ENCODE data around the gene WFIKKN1. TPM values are rescaled to one million over a fixed set of nuclear protein-coding genes. Genes with fewer than 3 reads are reported as not detected.

Gene WFIKKN1
- total RNA-seq, 5 donors from 2014 or later (not counting 1 experiment from before 2014, with no cell fraction given) = 0.15 to 1.5 (median 1.0) TPM

DNA sequence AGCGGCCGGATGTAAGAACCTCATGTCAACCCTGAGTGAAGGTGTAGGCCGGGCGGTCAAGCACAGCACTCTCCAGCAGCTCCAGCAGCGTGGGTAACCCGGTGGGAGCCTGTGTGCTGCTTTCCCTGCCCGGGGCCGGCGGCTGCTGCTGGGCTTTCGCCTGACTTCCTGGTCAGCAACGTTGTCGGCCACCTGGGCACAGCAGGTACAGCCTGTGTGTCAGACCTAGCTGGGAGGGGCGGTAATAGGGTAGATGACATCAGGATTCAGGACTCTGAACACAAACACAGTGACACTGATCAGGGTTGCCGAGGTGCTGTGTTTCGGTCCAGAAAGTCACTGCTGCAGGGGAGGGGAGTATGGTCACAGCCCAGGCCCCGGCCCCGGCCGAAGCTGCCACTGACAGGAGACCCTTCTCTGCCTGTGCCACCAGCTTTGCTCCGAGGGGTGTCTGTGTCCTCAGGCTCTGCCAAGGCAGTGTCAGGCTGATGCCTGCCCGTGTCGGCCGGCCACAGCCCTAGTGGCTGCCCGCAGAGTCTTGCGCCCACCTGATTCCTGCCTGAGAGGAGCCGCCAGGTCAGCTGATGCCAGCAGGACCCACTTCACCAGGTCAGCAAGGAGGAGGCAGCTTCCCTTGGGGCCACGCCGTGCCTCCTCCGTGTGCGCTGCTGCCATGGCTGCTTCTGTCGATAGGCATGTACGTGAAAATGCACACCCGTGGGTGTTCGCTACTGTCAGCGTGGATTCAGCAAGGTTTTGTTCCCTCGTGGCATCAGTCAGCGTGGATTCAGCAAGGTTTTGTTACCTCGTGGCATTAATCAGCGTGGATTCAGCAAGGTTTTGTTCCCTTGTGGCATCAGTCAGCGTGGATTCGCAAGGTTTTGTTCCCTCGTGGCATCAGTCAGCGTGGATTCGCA is 31.7 kb upstream of the WFIKKN1 start:
- H3K4me3 Mint-ChIP-seq = no peak overlapping the region
- peaks cover 20 to 21% (median 21%) of the 10 kb centered on the region in 3 donors for H3K4me1 Mint-ChIP-seq
- H3K9me3 Mint-ChIP-seq = no peaks in the 10 kb centered on the region
- no peak overlapping the region for H3K4me3 ChIP-seq (ENCODE audit: control insufficient read depth in 1 of 2, extremely low read depth in 1 of 2, low read length in 1 of 2)
- no peak overlapping the region for H3K27ac ChIP-seq (ENCODE audit: low read length)
- ATAC-seq (replicated peaks in 1 of 4) (no peak), DNase-seq (no peak)
- H3K36me3 Mint-ChIP-seq = peaks cover 10% of the 10 kb centered on the region
- H3K4me1 ChIP-seq (ENCODE audit: control insufficient read depth in 1 of 2, extremely low read depth in 1 of 2, insufficient read depth in 2 of 2, low read length in 2 of 2) = peaks cover 0 to 6% of the 10 kb centered on the region in 2 experiments
- H3K27me3 ChIP-seq (replicated peaks in 1 of 2; ENCODE audit: control insufficient read depth in 2 of 2, extremely low read depth in 1 of 2, insufficient read depth in 2 of 2, low read length in 1 of 2) = no peaks in the 10 kb centered on the region
- no peaks in the 10 kb centered on the region for H3K9me3 ChIP-seq
- no peak overlapping the region for H3K27ac Mint-ChIP-seq
- POLR2A ChIA-PET = interaction anchor here in 1 of 2 donors (0.6 to 0.7 kb wide), 2 partner anchors 14 to 30 kb away, joined by 3 read pairs; no protein-coding TSS in a partner anchor
- no peaks in the 10 kb centered on the region for H3K27me3 Mint-ChIP-seq
- H3K36me3 ChIP-seq (ENCODE audit: control insufficient read depth in 2 of 2, extremely low read depth in 1 of 2, insufficient read depth in 1 of 2, low read length in 1 of 2) = peaks cover 4 to 6% of the 10 kb centered on the region in 2 donors
- CTCF ChIA-PET = no interaction called here
- WGBS (ENCODE audit: insufficient coverage) = 98% methylated on average over 36 of the region's 43 CpGs

DNA sequence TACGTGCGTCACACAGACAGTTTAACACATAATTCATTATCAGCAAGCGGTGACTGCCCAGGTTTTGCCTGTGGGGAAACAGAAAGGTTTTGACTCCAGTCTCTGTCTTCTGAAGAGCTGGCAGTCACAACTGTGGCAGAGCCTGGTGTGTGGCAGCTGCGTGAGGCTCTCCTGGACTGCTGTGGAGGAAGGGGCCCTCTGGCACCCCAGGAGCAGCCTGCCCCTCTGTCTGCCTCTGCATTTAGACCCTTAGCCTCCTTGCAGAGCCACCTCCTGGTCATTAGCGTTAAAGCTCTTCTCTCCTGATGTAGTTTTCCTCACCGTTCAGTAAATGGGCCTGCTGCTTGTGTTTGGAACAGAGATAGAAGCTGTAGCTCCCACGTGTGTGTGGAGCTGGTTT is 30.0 kb upstream of the WFIKKN1 start:
- no peak for DNase-seq
- peaks cover 12 to 27% (median 16%) of the 10 kb centered on the region in 3 donors for H3K4me1 Mint-ChIP-seq
- CTCF ChIA-PET = no interaction called here

DNA sequence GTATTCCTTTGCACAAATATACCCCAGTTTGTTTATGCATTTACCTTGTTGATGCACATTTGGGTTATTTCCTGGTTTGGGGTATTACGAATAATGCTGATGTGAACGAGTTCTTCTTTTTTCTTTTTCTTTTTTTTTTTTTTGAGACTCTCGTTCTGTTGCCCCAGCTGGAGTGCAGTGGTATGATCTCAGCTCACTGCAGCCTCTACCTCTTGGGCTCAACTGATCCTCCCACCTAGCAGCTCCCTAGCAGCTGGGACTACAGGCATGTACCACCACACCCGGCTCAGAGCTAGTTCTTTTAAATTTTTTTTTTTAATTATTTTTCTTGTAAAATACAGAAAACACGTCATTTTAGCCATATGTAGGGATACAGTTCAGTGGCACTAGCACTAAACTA is 26.9 kb upstream of the WFIKKN1 start:
- H3K4me1 Mint-ChIP-seq = peaks cover 9 to 23% (median 14%) of the 10 kb centered on the region in 3 donors
- Histone ChIP-seq H3K36me3 (ENCODE audit: control insufficient read depth in 2 of 2, extremely low read depth in 1 of 2, insufficient read depth in 1 of 2, low read length in 1 of 2) (peaks cover 0 to 1% of the 10 kb centered on the region in 2 donors), H3K27me3 (replicated peaks in 1 of 2; ENCODE audit: control insufficient read depth in 2 of 2, extremely low read depth in 1 of 2, insufficient read depth in 2 of 2, low read length in 1 of 2) (no peaks in the 10 kb centered on the region), H3K27ac (ENCODE audit: low read length) (no peak overlapping the region), H3K4me3 (ENCODE audit: control insufficient read depth in 1 of 2, extremely low read depth in 1 of 2, low read length in 1 of 2) (no peak overlapping the region), H3K9me3 (no peaks in the 10 kb centered on the region), H3K4me1 (ENCODE audit: control insufficient read depth in 1 of 2, extremely low read depth in 1 of 2, insufficient read depth in 2 of 2, low read length in 2 of 2) (peaks cover 0 to 3% of the 10 kb centered on the region in 2 experiments)
- H3K9me3 Mint-ChIP-seq = no peaks in the 10 kb centered on the region
- no peak overlapping the region for H3K27ac Mint-ChIP-seq
- H3K4me3 Mint-ChIP-seq = no peak overlapping the region
- ChIA-PET POLR2A (no interaction called here), CTCF (no interaction called here)
- DNase-seq (no peak), ATAC-seq (replicated peaks in 1 of 4) (no peak)
- H3K36me3 Mint-ChIP-seq = peaks cover 10% of the 10 kb centered on the region
- no peaks in the 10 kb centered on the region for H3K27me3 Mint-ChIP-seq
- WGBS (ENCODE audit: insufficient coverage) = 46% methylated on average over 3 of the region's 5 CpGs

More for the DNA sequence above, 30.0 kb upstream of the WFIKKN1 start:
- Mint-ChIP-seq H3K27me3 (no peaks in the 10 kb centered on the region), H3K27ac (no peak overlapping the region), H3K4me3 (no peak overlapping the region), H3K9me3 (no peaks in the 10 kb centered on the region), H3K36me3 (peaks cover 17% of the 10 kb centered on the region)
- POLR2A ChIA-PET = no interaction called here
- Histone ChIP-seq H3K36me3 (ENCODE audit: control insufficient read depth in 2 of 2, extremely low read depth in 1 of 2, insufficient read depth in 1 of 2, low read length in 1 of 2) (peaks cover 4 to 6% of the 10 kb centered on the region in 2 donors), H3K27ac (ENCODE audit: low read length) (no peak overlapping the region), H3K4me3 (ENCODE audit: control insufficient read depth in 1 of 2, extremely low read depth in 1 of 2, low read length in 1 of 2) (no peak overlapping the region), H3K27me3 (replicated peaks in 1 of 2; ENCODE audit: control insufficient read depth in 2 of 2, extremely low read depth in 1 of 2, insufficient read depth in 2 of 2, low read length in 1 of 2) (no peaks in the 10 kb centered on the region), H3K4me1 (ENCODE audit: control insufficient read depth in 1 of 2, extremely low read depth in 1 of 2, insufficient read depth in 2 of 2, low read length in 2 of 2) (peaks cover 0 to 3% of the 10 kb centered on the region in 2 experiments), H3K9me3 (no peaks in the 10 kb centered on the region)
- ATAC-seq (replicated peaks in 1 of 4) = no peak
- WGBS (ENCODE audit: insufficient coverage) = 92% methylated on average over 4 of the region's 7 CpGs

DNA sequence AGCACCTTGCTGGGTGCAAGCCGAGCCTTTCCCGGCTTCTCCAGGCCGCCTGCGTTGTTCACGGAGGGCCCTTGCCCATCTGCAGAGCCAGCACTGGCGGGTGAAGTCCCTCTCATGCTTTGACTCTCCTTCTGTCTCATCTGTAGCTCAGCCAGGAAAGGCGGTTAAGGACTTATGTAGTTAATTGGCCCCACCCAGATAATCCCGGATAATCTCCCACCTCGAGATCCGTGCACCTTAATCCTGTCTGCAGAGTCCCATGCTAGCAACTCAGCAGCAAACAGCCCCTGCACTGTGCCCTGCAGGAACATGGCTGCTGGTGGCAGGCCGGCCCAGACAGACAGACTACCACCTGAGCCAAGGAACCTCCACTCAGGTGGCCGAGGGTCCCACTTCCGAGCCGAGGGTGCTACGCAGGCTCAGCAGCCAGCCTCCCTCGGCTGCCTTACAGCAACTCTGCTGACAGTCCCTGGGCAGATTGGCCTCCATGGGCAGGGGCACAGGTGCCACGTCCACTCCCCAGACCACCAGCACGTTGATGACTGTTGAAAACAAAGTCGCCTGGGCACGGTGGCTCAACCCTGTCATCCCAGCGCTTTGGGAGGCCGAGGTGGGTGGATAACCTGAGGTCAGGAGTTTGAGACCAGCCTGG is 24.0 kb upstream of the WFIKKN1 start:
- Histone ChIP-seq H3K27ac (ENCODE audit: low read length) (no peak overlapping the region), H3K4me1 (ENCODE audit: control insufficient read depth in 1 of 2, extremely low read depth in 1 of 2, insufficient read depth in 2 of 2, low read length in 2 of 2) (peaks cover 0 to 8% of the 10 kb centered on the region in 2 experiments), H3K9me3 (no peaks in the 10 kb centered on the region), H3K36me3 (ENCODE audit: control insufficient read depth in 2 of 2, extremely low read depth in 1 of 2, insufficient read depth in 1 of 2, low read length in 1 of 2) (no peaks in the 10 kb centered on the region), H3K27me3 (replicated peaks in 1 of 2; ENCODE audit: control insufficient read depth in 2 of 2, extremely low read depth in 1 of 2, insufficient read depth in 2 of 2, low read length in 1 of 2) (no peaks in the 10 kb centered on the region), H3K4me3 (ENCODE audit: control insufficient read depth in 1 of 2, extremely low read depth in 1 of 2, low read length in 1 of 2) (no peak overlapping the region)
- Mint-ChIP-seq H3K9me3 (no peaks in the 10 kb centered on the region), H3K27ac (no peak overlapping the region), H3K4me1 (peaks cover 13 to 30% (median 17%) of the 10 kb centered on the region in 3 donors), H3K4me3 (no peak overlapping the region), H3K36me3 (peaks cover 10% of the 10 kb centered on the region), H3K27me3 (no peaks in the 10 kb centered on the region)
- ATAC-seq (replicated peaks in 1 of 4) (no peak), DNase-seq (no peak)
- POLR2A ChIA-PET = no interaction called here
- WGBS (ENCODE audit: insufficient coverage) = 97% methylated on average over 17 of the region's 22 CpGs
- CTCF ChIA-PET = no interaction called here

DNA sequence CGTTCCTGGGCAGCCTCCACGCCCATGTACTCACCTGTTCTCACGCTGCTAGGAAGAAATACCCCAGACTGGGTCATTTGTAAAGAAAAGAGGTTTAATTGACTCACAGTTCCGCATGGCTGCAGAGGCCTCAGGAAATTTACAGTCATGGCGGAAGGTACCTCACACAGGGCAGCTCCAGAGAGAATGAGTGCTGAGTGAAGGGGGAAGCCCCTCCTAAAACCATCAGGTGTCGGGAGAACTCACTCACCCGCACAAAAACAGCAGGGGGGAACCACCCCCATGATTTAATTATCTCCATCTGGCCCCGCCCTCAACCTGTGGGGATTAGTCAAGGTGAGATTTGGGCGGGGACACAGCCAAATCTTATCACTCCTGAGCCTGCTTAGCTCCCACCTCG is 22.8 kb upstream of the WFIKKN1 start:
- Histone ChIP-seq H3K4me1 (ENCODE audit: control insufficient read depth in 1 of 2, extremely low read depth in 1 of 2, insufficient read depth in 2 of 2, low read length in 2 of 2) (peaks cover 0 to 8% of the 10 kb centered on the region in 2 experiments), H3K36me3 (ENCODE audit: control insufficient read depth in 2 of 2, extremely low read depth in 1 of 2, insufficient read depth in 1 of 2, low read length in 1 of 2) (no peaks in the 10 kb centered on the region), H3K9me3 (no peaks in the 10 kb centered on the region), H3K27me3 (replicated peaks in 1 of 2; ENCODE audit: control insufficient read depth in 2 of 2, extremely low read depth in 1 of 2, insufficient read depth in 2 of 2, low read length in 1 of 2) (no peaks in the 10 kb centered on the region), H3K4me3 (ENCODE audit: control insufficient read depth in 1 of 2, extremely low read depth in 1 of 2, low read length in 1 of 2) (no peak overlapping the region), H3K27ac (ENCODE audit: low read length) (no peak overlapping the region)
- WGBS (ENCODE audit: insufficient coverage) = 60% methylated on average over 3 of the region's 10 CpGs
- peaks cover 10% of the 10 kb centered on the region for H3K36me3 Mint-ChIP-seq
- peaks cover 11 to 24% (median 13%) of the 10 kb centered on the region in 3 donors for H3K4me1 Mint-ChIP-seq
- H3K4me3 Mint-ChIP-seq = no peak overlapping the region
- POLR2A ChIA-PET = no interaction called here
- H3K27ac Mint-ChIP-seq = no peak overlapping the region
- no peak for DNase-seq
- CTCF ChIA-PET = interaction anchor here in 1 of 2 donors (0.7 kb wide), 1 partner anchor 8 kb away, joined by 3 read pairs; no protein-coding TSS in a partner anchor
- H3K9me3 Mint-ChIP-seq = no peaks in the 10 kb centered on the region
- H3K27me3 Mint-ChIP-seq = no peaks in the 10 kb centered on the region
- ATAC-seq (replicated peaks in 1 of 4) = no peak

DNA sequence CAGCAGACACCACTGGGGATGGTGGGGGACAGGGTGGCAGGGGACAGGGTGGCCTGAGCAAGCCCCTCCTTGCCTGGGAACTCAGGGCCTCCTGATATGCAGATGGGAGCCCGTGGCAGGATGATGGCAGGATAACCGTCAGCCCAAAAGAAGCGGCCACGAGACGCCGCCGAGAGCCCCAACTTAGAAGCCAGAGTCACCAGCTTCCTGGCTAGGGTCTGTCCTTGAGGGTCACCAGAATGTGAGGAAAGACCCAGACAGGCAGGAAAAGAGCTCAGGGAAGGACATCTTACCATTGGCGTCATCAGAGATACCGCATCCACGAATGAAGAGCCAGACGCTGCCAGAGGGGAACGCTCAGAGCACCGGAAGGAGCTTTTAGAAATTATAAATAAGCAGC is 21.5 kb upstream of the WFIKKN1 start:
- no peaks in the 10 kb centered on the region for H3K36me3 ChIP-seq (ENCODE audit: control insufficient read depth in 2 of 2, extremely low read depth in 1 of 2, insufficient read depth in 1 of 2, low read length in 1 of 2)
- Mint-ChIP-seq H3K4me1 (peaks cover 5 to 16% (median 8%) of the 10 kb centered on the region in 3 donors), H3K36me3 (peaks cover 12% of the 10 kb centered on the region), H3K27me3 (no peaks in the 10 kb centered on the region), H3K27ac (no peak overlapping the region), H3K9me3 (no peaks in the 10 kb centered on the region), H3K4me3 (no peak overlapping the region)
- no peak overlapping the region for H3K27ac ChIP-seq (ENCODE audit: low read length)
- no peak overlapping the region for H3K4me3 ChIP-seq (ENCODE audit: control insufficient read depth in 1 of 2, extremely low read depth in 1 of 2, low read length in 1 of 2)
- CTCF ChIA-PET = no interaction called here
- WGBS (ENCODE audit: insufficient coverage) = 96% methylated on average over 7 of the region's 13 CpGs
- H3K9me3 ChIP-seq = no peaks in the 10 kb centered on the region
- DNase-seq = no peak
- no peaks in the 10 kb centered on the region for H3K27me3 ChIP-seq (replicated peaks in 1 of 2; ENCODE audit: control insufficient read depth in 2 of 2, extremely low read depth in 1 of 2, insufficient read depth in 2 of 2, low read length in 1 of 2)
- POLR2A ChIA-PET = no interaction called here
- no peak for ATAC-seq (replicated peaks in 1 of 4)
- peaks cover 0 to 6% of the 10 kb centered on the region in 2 experiments for H3K4me1 ChIP-seq (ENCODE audit: control insufficient read depth in 1 of 2, extremely low read depth in 1 of 2, insufficient read depth in 2 of 2, low read length in 2 of 2)
